Colon (tissue), 2 donors: ENCODE results near the gene CCDC69.

Experiments used
- FAIRE-seq: peaks from 2 replicates; lab custom pipeline; 2012; peaks lifted over from hg19 to GRCh38; lab: Jason Lieb, UNC
- donor health status: control.
- donor health status: control.

Gene CCDC69

GRCh38 chr5:151164687-151165392 is 59.1 kb downstream of the CCDC69 start:
- FAIRE-seq, result no peak

- no peak for FAIRE-seq
These were observed 61.1 kb downstream of the CCDC69 start for GRCh38 chr5:151162776-151163175.

- no peak for FAIRE-seq
These were observed 64.1 kb downstream of the CCDC69 start for GRCh38 chr5:151159649-151160373.

- no peak for FAIRE-seq
These were observed 65.6 kb downstream of the CCDC69 start for GRCh38 chr5:151158287-151158661.

- FAIRE-seq, result no peak
These were observed 66.2 kb downstream of the CCDC69 start, which contains the start of gene ANXA6 for GRCh38 chr5:151157426-151158286. ANXA6 (minus strand) TSS chr5:151157779; CDS start chr5:151147901, 9,878 bp downstream.

- no peak for FAIRE-seq
These were observed 67.1 kb downstream of the CCDC69 start for GRCh38 chr5:151156507-151157420.

- no peak for FAIRE-seq
These were observed 68.0 kb downstream of the CCDC69 start for GRCh38 chr5:151155775-151156506.

GRCh38 chr5:151154931-151155774 is 68.7 kb downstream of the CCDC69 start:
- FAIRE-seq, result no peak

GRCh38 chr5:151153766-151154272 is 70.1 kb downstream of the CCDC69 start:
- no peak for FAIRE-seq

- FAIRE-seq, result no peak
These were observed 70.6 kb downstream of the CCDC69 start for GRCh38 chr5:151153300-151153699.

- FAIRE-seq, result no peak
These were observed 72.1 kb downstream of the CCDC69 start for GRCh38 chr5:151151793-151152192.

- FAIRE-seq, result no peak
These were observed 72.6 kb downstream of the CCDC69 start for GRCh38 chr5:151151263-151151660.

GRCh38 chr5:151150471-151151262 is 73.2 kb downstream of the CCDC69 start:
- no peak for FAIRE-seq

- FAIRE-seq, result no peak
These were observed 75.3 kb downstream of the CCDC69 start for GRCh38 chr5:151148583-151148982.

- no peak for FAIRE-seq
These were observed 76.9 kb downstream of the CCDC69 start for GRCh38 chr5:151147033-151147432.

GRCh38 chr5:151146061-151146460 is 77.8 kb downstream of the CCDC69 start:
- FAIRE-seq, result no peak

- no peak for FAIRE-seq
These were observed 79.0 kb downstream of the CCDC69 start for GRCh38 chr5:151144922-151145321.

GRCh38 chr5:151144275-151144674 is 79.6 kb downstream of the CCDC69 start:
- FAIRE-seq, result no peak

- FAIRE-seq, result no peak
These were observed 80.2 kb downstream of the CCDC69 start for GRCh38 chr5:151143645-151144044.
